NCI-H1930 (cell line): ENCODE results near the gene ATE1.

Experiments used
- DNase-seq, 2 experiments: peaks; one replicate each; lab custom pipeline; 2025; lab: John Stamatoyannopoulos, UW

ATE1 gene

DNA sequence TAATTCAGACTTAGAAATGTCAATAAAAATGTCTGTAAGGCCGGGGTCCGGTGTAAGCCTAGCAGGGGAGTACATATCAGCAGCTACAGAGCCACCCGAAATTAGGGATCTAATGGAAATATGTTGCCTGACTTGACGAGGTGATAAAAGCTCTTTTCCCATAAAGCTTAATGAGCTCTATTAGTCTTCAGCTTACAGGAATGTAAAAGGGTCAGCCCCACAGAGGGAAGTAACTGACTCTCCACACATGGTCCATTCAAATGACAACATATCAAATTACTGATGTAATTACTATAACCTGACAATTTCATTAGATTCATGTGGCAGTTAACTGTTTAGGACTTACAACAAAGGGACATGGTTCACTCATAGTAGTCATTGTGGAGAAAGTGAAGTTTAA lies 62.3 kb downstream of the ATE1 start:
- peak; percentile 26 to 66 for DNase-seq

DNA sequence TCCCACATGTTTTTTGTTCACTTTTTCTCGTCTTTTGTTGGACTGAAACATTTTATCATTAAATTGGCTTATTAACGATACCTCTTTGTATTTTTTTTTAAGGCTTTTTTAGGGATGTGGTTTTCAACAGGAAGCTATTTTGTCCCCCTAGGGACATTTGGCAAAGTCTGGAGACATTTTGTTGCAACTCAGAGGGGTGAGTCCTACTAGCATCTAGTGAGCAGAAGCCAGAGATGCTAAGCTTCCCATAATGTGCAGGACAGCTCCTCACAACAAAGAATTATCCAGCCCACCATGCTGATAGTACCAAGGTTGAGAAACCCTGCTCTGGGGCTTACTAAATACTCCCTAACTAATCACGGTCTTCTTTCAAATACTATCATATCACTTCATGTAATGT lies 63.2 kb downstream of the ATE1 start:
- no peak for DNase-seq

DNA sequence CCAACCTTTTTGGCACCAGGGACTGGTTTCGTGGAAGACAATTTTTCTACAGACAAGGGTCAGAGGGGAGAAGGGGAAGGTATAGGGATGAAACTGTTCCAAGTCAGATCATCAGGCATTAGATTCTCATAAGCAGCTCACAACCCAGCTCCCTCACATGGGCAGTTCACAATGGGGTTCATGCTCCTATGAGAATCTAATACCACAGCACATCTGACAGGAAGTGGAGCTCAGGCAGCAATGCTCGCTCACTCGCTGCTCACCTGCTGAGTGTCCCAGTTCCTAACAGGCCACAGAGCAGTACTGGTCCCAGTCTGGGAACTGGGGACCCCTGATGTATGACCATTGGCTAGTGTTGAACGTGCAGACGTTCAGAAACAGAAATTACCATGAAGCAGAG lies 63.7 kb downstream of the ATE1 start:
- DNase-seq: no peak

DNA sequence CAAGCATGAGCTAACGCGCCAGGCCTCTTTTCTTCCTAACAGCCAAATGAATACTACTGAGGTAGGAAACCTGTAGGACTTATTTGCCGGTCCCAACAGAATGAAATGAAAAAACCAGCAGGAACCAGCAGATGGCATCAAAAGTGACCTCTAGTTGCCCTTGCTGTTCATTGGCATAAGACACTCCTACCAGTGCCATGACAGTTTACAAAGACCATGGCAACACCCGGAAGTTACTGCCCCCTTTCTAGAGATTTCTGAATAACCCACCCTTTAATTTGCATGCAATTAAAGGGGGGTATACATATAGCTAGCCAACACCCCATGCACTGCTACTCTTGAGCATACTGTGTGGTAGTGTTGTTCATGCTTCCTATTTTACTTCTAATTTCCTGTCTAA lies 65.2 kb downstream of the ATE1 start:
- no peak for DNase-seq

DNA sequence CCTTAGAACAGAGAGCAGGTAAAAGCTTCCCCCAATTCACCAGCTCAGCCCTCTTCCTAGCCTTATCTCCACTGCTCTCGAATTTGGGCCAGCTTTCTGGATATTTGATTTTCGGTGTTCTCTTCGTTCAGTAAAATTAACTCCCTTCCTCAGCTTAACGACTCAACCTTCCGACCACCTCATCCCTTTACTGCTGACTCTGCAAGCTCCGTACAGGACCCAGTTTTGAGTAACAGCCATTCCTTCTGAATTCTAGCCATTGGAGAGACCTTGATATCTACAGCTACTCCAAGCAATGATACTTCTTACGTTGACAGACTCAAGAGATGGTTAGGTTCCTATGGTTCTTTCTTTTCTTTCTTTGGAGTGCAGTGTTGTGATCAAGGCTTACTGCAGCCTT lies 65.8 kb downstream of the ATE1 start:
- DNase-seq: no peak

DNA sequence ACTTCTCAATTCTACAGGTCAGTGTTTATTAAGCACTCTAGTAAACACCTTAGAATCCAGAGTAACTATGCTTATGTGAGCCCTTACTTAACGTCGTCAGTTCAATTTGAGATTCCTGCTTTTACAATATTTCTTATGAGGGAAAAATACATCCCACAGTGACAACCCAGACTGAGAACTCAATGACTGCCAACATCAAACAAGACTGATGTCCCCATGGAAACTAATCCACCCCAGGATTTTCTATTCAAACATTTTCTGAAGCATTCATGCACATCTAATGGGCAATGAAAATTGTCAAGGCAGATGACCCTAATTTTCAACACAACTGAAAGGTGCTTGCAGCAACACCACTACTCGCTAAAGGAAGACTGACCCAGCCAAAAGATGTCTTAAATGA lies 67.0 kb downstream of the ATE1 start:
- DNase-seq: peak; percentile 15 to 62

DNA sequence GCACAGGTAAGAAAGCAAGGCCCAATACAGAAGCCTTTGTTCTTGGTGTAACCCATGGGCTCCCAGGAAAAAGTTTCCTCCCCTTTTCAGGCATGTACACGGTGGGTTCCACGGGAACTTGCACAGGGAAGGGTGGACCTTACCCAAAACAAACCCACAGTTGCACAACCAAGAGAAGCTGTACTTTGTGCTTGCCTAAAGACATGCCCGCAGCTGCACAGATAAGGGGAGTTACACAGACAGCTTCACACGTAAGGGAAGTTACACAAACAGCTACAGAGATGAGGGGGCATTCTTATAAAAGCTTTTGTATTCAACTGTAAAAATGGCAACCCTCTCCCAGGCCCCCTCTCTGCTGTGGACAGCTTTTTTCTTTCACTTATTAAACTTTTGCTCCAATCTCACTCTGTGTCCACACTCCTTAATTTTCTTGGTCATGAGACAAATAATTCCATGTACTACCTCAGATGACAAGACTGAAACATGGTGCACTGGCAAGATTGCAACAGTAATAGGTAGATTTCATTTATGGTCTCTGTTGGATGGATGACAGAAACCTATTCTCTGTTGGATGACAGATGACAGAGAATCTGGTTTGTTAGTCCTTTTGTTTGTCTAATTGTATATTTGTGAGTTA lies 72.9 kb downstream of the ATE1 start:
- no peak for DNase-seq

DNA sequence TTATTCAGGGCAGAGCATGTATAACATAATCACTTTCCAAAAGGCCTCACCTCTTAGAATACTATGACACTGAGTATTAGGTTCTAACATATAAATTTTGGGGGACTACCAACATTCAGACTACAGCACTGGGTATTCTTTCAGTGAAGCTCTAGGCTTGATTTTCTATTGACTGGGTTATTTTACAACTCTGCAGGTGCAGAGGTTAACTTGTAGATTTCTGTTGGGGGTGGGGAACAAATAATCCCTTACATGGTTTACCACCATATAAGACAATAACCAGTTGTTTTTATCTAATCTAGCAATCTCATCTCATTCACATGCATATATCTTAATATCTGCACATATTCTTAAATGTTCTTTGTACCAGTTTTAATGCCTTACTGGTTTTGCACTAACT lies 73.9 kb downstream of the ATE1 start:
- DNase-seq: no peak

DNA sequence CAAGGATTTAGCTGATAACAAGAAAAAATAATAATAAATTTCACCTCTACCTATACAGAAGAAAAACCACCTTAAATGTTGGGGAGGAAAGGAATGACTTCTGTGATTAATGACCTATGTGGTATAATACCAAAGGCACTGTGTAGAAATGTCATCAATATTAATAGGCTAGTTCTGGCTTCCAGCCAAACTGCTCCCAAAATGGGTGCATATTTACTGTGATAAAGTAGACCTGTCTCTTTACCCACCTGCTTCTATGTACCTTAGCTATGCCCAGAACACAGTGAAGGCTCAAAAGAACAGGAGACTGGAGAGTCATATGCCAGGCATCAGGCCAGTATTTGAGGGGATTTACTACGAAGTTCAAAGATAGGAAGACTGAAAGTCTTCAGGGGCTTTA lies 76.0 kb downstream of the ATE1 start:
- peak in 1 of 2 experiments; percentile 24 for DNase-seq

DNA sequence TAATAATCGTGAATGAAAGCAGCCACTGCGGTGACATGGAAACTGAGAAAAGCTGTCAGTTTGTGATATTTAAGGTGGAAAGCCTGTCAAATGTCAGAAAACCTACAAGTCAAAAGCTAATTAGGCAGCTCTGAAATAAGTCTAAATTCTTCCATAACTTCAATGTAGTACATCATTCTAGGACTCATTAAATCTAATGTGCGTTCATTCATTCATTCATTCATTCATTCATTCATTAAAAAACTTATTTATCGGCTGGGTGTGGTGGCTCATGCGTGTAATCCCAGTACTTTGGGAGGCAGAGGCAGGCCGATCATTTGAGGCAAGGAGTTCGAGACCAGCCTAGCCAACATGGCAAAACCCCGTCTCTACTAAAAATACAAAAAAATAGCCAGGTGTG lies 79.7 kb downstream of the ATE1 start:
- DNase-seq: no peak

DNA sequence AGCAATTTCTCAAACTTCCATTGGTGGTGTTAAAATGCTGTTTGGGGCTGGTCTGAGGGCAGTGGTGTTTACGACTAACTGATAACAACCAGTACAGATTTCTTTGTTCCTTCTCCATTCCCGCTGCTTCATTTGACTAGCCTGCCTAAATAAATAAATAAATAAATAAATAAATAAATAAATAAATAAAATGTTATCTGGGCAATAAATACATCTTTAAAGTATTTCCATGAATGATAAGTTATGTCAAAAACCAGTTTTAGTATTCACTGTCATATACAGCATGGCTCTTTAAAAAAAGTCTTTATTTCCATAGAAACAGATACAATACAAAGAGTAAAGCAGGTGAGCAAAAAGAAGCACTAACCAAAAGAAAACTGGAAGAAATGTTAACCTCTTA lies 81.3 kb downstream of the ATE1 start:
- DNase-seq: no peak

DNA sequence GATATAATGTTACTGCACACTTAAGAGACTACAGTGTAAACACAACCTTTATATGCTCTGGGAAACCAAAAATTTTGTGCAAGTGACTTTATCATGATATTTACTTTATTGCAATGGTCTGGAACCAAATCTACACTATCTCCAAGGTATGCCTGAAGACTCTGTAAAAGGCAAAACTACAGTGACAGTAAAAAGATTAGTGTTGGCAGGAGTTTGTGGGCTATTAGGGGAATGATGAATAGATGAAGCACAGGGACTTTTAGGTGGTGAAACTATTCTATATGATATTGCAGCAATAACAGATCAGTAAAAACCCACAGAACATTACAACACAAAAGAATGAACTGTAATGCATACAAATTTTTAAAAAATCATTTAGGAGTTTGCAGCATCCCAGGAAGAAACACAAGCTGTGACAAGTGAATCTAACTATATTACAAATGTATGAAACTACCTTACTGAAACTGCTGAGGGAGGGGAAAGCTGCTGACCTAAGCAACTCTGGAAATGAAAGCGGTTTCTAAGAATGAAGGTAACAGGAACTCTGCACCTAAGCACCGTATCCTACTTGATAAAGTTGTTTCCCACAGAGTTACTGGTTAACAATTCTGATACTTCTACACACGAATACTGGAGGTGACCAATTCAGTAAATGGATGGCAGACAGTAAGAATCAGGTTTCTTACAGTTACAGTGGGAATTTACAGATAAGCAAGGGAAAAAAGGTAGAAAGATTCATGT lies 82.6 kb downstream of the ATE1 start:
- no peak for DNase-seq

DNA sequence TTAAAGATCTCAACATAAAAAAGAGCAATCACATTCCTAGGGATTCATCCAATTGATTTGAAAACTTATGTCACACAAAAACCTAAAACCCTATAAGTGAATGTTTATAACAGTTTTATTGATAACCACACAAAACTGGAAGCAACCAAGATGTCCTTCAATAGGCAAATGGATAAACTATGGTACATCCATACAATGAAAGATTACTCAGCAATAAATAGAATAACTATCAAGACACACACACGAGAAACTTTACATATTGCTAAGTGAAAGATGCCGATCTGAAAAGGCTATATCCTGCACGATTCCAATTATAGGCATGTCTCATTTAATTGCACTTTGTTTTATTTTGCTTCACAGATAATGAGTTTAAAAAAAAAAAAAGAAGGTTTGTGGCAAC lies 83.3 kb downstream of the ATE1 start:
- no peak for DNase-seq

DNA sequence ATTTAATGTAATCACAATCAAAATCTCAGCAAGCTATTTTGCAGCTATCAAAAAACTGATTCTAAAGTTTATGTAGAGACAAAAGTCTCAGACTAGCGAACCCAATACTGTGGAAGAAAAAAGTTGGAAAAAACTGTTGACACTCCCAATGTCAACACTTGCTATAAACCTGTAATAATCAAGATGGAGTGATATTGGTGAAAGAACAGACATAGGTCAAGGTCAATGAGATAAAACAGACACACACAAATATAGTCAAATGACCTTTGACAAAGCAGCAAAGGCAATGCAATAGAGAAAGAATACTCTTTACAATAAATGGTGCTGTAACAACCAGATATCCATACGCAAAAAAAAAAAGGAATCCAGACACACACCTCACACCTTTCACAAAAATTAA lies 84.5 kb downstream of the ATE1 start:
- DNase-seq: no peak

DNA sequence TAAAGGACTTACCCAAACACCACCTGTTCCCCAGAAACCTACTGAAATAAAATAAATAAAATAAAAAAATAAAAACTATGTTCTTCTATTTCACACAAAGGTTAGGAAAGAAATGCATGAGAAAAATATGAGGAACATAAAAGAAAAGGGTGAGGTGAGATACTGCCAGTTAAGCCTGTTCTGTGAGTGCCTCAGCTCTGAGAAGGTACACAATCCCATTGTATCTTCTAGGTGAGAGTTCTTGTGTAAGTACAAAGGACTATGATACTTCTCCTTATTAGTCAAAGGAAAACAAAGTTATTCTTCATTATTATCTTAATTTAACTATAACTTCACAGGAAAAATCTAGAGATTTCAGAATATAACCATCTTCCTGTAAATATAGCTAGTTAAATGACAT lies 86.0 kb downstream of the ATE1 start:
- no peak for DNase-seq

DNA sequence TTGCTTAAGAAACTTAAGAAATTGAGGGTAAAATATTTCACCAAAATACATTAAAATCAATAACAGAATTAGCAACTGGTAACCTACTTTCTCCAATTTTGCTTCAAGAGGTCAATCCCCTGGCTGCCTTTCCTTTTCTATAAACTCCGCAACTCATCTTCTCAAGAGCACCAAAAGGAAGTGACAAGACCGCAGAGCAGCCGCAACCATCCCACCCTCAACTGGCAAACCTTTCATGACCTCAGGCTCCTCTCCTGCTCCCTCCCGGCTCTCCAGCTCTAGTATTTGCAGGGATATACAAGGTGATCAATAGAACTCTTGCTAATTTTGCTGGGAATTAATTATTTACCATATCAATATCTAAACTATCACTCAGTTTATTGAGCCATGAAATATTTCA lies 88.9 kb downstream of the ATE1 start:
- no peak for DNase-seq

DNA sequence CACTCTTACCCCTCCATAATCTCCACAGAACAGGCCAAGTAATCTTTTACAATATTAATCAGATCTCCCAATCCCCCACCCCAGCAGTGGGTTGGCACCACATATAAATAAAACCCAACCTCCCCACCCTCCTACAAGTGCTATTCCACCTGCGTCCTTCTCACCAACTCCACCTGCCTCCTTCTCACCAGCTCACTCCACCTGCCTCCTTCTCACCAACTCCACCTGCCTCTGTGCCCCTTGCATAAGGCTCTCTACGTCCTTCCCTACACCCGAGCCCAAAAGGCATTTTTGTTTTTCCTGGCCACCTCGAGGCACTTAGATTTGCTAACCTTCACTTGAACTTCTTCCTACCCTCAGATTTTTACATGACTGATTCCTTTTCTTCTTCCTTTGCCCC lies 89.7 kb downstream of the ATE1 start:
- DNase-seq: no peak

DNA sequence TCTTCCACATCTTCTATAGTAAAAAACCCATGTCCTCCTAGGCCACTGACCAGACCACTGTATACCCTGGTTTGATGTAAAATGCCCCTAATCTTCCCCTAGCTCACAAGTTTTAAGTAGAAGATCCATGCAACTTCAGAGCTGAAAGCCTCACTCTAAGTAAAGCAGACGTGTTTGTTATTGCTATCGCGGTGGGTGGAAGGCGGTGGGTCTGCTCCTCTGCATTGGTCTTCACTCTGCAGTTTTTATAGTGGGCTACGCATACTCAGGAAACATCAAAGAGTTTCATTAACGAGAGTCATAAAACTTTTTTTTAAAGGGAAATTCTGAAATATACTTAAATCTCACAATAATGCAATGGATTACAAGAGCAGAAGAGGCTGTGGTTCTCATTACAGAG lies 91.7 kb downstream of the ATE1 start:
- DNase-seq: no peak

DNA sequence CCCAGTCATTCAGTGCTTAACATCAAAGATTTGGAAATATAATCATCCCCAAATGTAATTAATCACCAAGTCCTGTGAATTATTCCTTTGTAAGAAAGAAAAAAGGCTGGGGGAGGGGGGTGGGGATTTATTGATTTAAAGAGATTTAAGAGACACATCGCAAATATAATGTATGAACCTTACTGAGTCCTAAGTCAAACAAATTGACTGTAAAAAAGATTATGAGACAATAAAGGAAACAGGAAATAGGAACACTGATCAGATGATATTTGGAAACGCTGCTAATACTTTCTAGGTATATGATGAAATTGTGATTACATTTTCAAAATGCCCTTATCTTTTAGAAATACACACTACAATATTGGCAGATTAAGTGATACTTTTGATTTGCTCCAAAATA lies 92.5 kb downstream of the ATE1 start:
- no peak for DNase-seq

DNA sequence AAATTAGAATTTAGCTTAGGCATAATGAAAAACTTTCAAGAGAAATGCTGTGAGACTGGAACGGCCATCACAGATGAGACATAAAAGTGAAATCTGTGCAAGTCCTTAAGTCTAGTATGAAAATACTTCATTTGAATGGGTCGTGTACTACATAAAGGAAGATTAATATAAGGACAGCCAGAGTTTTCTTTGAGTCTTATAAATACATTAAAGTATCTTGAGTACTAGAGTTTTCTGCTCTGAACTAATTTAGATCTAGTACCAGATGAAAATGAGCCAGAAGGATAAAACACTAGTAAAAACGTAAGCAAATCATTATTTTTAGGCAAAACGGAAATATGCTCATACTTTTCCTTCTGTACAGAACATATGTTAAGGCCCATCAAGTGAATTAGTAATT lies 93.1 kb downstream of the ATE1 start:
- DNase-seq: no peak

DNA sequence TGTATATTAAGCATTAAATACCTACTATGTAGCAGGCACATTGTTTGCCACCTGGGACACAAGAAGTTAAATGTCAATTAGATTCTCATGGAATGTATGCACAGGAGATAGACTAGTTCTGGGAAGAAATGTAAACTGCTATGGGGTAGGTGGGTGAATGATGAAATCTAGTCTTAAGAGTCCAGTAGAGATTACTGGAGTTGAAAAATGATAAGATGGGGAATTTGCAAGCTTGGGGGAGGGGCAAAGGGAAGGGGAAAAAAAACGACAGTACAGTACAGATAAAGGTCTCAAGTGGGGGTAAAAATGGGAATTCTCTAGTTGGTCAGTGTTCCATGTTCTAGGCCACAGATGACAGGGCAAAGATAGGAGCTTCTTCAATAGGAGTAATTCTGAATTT lies 94.4 kb downstream of the ATE1 start:
- no peak for DNase-seq

DNA sequence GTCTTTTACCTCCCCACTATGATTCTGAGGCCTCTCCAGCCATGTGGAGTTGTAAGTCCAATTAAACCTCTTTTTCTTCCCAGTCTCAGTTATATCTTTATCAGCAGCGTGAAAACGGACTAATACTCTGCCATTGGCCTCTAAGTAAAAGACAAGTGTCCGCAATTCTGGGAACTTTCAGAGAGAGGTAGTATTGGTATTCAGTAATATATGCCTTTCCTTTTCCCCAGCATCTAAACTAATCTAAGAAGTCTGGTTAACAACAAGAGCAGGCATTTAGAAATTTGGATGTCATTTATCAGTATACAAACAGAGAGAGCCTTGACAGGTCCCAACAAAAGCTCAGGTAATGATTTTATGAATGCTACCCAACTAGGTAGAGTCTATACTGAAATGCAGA lies 95.2 kb downstream of the ATE1 start:
- DNase-seq: no peak

DNA sequence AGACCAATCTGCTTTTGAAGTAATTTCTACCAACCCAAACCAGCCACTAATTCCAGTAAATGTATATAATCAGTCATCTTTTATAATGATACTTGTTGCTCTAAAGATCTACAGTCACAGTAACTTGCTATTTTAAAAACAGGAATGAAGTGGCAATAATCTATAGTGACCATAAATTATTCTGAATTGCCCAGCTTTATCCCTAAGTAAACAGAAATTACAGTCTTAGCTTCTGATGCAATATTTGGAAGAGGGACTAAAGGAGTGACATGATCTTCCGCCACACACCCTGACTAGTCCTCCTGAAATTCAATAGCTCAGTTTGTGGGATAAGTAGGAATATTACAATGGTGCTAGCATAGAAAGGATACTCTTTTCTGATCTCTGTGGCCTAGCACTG lies 96.1 kb downstream of the ATE1 start:
- no peak for DNase-seq

DNA sequence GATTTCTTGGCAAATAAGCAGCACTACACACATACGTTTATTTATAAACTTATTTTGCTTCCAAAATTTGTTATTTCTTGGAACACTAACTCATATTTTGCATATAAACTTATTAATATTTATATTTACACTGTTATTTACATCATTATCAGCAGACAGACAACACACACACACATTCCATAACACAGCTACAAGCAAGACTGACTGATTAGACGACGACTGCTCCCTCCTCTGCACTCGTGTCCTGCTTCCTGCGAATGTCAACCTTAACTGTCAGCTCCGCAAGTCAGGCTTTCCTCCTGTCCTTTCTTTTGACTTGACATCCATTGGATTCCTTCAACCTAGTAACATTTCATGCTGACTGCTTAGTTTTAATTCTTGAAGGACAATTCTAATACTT lies 96.6 kb downstream of the ATE1 start:
- no peak for DNase-seq
